ENCODE results near the gene GOLGA5.

- TF ChIP-seq EP300 (IDR thresholded peaks at IDR 0.05; ENCODE audit: low read depth in 2 of 2, low read length in 2 of 2) (no peak), EP300 (CRISPR knock-in tag; IDR thresholded peaks at IDR 0.05; ENCODE audit: borderline replicate concordance) (no peak), ZNF276 (CRISPR knock-in tag; IDR thresholded peaks at IDR 0.05; ENCODE audit: low read depth) (no peak), CTCF (CRISPR knock-in tag; IDR thresholded peaks at IDR 0.05) (no peak), ZNF335 (CRISPR knock-in tag; IDR thresholded peaks at IDR 0.05) (no peak), EHMT2 (IDR thresholded peaks at IDR 0.05; ENCODE audit: borderline replicate concordance, low read depth, low read length) (no peak), MTF1 (CRISPR knock-in tag; IDR thresholded peaks at IDR 0.05) (no peak), PBX3 (CRISPR knock-in tag; IDR thresholded peaks at IDR 0.05; ENCODE audit: borderline replicate concordance) (no peak), POLR2A (IDR thresholded peaks at IDR 0.05; ENCODE audit: insufficient read depth in 1 of 2, low read depth in 2 of 2, low read length in 2 of 2) (no peak), ZBTB43 (CRISPR knock-in tag; conservative IDR thresholded peaks at IDR 0.05) (no peak), ZFP36 (IDR thresholded peaks at IDR 0.05; ENCODE audit: borderline replicate concordance, low read depth, low read length, partially characterized antibody) (no peak), CAMTA2 (CRISPR knock-in tag; IDR thresholded peaks at IDR 0.05; ENCODE audit: borderline replicate concordance) (no peak), ZNF407 (CRISPR knock-in tag; IDR thresholded peaks at IDR 0.05; ENCODE audit: not compliant biosample characterization) (no peak), RBM39 (IDR thresholded peaks at IDR 0.05; ENCODE audit: low read depth, low read length, poor library complexity, severe bottlenecking) (no peak)
Measured at GRCh38 chr14:92801917-92802316, 7.8 kb downstream of the GOLGA5 start.

All from HepG2 (cell line).